ENCODE data around the gene EGR2.

EGR2 gene

GRCh38 chr10:62844280-62845011, 28.3 kb upstream of the EGR2 start:
- no peaks in the 10 kb centered on the region for H3K36me3 ChIP-seq
- H3K4me3 ChIP-seq (ENCODE audit: low read depth, low read length), result no peak overlapping the region
- H3K9me3 ChIP-seq, result no peaks in the 10 kb centered on the region
- no peaks in the 10 kb centered on the region for H3K4me1 ChIP-seq
- DNase-seq, result no peak
- no peak for TF ChIP-seq CTCF (IDR thresholded peaks at IDR 0.05; ENCODE audit: low read depth, low read length)
- no peaks in the 10 kb centered on the region for H3K27me3 ChIP-seq

- no peak for TF ChIP-seq CTCF (IDR thresholded peaks at IDR 0.05; ENCODE audit: low read depth, low read length)
- Histone ChIP-seq H3K9me3 (no peaks in the 10 kb centered on the region), H3K27me3 (no peaks in the 10 kb centered on the region), H3K4me1 (no peaks in the 10 kb centered on the region), H3K36me3 (no peaks in the 10 kb centered on the region), H3K4me3 (ENCODE audit: low read depth, low read length) (no peak overlapping the region)
- DNase-seq, result no peak
These were observed 27.4 kb upstream of the EGR2 start for GRCh38 chr10:62843600-62843999.

DNA sequence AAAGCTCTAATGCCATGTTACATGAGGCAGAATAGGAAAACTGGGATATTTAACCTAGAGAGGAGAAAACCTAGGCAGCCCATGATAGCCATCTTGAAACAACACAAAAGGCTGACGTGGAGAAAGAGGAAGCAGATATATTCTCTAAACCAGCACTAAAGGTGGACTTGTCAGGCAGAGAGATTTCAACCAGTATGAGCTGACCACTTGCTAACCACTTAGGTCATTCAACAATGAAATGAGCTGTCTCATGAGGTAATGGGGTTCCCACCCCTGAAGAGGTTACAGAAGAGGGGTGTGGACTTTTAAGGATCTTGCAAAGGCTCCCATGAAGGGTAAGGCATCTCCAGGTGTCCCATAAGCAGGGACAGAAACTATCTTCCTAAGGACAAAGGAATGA, 26.8 kb upstream of the EGR2 start:
- no peaks in the 10 kb centered on the region for H3K4me1 ChIP-seq
- TF ChIP-seq CTCF (IDR thresholded peaks at IDR 0.05; ENCODE audit: low read depth, low read length), result no peak

GRCh38 chr10:62839590-62839989, 23.4 kb upstream of the EGR2 start:
- no peak for DNase-seq
- H3K36me3 ChIP-seq, result no peaks in the 10 kb centered on the region
- TF ChIP-seq CTCF (IDR thresholded peaks at IDR 0.05; ENCODE audit: low read depth, low read length), result no peak
- H3K4me1 ChIP-seq, result no peaks in the 10 kb centered on the region
- no peaks in the 10 kb centered on the region for H3K9me3 ChIP-seq
- no peak overlapping the region for H3K4me3 ChIP-seq (ENCODE audit: low read depth, low read length)
- no peaks in the 10 kb centered on the region for H3K27me3 ChIP-seq

More for the DNA sequence above, 26.8 kb upstream of the EGR2 start:
- no peak for DNase-seq
- no peaks in the 10 kb centered on the region for H3K9me3 ChIP-seq
- H3K27me3 ChIP-seq, result no peaks in the 10 kb centered on the region
- H3K36me3 ChIP-seq, result no peaks in the 10 kb centered on the region
- no peak overlapping the region for H3K4me3 ChIP-seq (ENCODE audit: low read depth, low read length)

DNA sequence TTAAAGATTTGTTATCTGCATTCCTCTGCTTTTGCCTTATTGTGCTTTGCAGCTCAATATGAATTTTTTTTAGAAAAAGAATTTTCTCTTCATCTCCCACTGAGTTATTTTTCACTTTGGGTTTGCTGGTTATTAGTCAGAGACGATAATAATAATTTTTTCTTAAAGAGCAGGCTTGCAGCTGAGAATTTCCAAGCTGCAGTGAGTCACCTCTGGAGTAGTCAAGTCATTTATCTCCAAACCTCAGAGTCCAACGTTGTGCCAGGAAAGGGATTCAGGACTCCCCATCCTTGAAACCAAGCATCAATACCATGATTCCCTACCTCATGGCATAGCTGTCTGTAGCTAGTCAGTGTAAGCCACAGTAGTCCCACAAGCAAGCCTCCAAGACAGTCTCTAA, 15.2 kb upstream of the EGR2 start:
- Histone ChIP-seq H3K9me3 (no peaks in the 10 kb centered on the region), H3K4me3 (ENCODE audit: low read depth, low read length) (no peak overlapping the region), H3K4me1 (no peaks in the 10 kb centered on the region), H3K27me3 (no peaks in the 10 kb centered on the region), H3K36me3 (no peaks in the 10 kb centered on the region)
- DNase-seq, result no peak
- TF ChIP-seq CTCF (IDR thresholded peaks at IDR 0.05; ENCODE audit: low read depth, low read length), result no peak

DNA sequence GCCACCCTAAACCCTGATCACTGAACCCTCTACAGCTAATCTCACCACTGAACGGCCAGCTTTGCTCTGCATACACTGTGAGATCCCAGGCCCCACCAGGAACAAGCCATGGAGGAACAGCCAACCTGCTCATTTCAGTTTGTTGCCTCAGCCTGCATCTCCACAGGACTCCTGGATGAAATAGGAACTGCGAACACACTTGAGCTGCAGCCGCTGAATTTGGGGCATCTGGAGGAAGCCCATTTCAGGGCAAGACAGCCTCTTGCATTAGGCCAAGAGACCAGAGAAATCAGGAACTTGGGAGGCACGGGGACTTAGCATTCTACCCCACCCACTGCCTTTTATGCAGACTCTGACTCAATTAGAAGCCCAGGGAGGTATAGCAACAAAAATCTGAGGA, 14.5 kb upstream of the EGR2 start:
- Histone ChIP-seq H3K27me3 (no peaks in the 10 kb centered on the region), H3K4me1 (no peaks in the 10 kb centered on the region), H3K4me3 (ENCODE audit: low read depth, low read length) (no peak overlapping the region), H3K36me3 (no peaks in the 10 kb centered on the region), H3K9me3 (no peaks in the 10 kb centered on the region)
- no peak for DNase-seq
- TF ChIP-seq CTCF (IDR thresholded peaks at IDR 0.05; ENCODE audit: low read depth, low read length), result no peak
